Measurements from ENCODE around the gene PRKCA.

The PRKCA gene

DNA sequence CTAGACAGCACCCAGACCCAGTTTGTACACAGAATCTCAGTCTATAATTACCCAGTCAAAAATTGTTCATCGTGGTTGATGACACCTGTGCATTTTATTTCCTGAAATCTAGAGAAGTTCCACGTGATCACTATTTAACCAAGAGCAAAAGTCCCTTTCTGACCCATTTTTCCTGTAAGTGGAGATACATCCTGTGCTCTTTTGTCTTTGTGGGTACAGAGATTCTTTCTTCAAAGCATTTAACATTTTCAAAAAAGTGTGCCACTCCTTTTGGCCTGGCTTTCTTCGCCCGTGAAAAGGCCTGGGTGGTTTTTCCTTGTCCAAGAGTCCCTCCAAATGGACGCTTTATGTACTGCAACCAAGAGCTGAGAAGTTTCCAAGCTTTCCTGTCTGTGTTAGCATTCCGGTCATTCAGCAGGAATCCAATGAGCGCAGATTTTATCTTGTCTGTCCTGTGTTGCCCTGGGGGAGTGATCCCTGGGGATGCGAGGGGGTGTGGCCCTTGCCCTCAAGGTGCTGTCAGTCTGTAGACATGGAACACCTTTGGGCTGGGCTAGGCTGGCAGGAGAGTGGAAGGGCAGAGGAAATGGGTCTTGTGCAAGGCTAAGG is 371.4 kb downstream of the PRKCA start:
- in situ Hi-C loops (cut with HindIII; ENCODE audit: low pct_ligation_motif_present, low sequenced_read_pairs): no loop called here
- TF ChIP-seq, protein P1, sequence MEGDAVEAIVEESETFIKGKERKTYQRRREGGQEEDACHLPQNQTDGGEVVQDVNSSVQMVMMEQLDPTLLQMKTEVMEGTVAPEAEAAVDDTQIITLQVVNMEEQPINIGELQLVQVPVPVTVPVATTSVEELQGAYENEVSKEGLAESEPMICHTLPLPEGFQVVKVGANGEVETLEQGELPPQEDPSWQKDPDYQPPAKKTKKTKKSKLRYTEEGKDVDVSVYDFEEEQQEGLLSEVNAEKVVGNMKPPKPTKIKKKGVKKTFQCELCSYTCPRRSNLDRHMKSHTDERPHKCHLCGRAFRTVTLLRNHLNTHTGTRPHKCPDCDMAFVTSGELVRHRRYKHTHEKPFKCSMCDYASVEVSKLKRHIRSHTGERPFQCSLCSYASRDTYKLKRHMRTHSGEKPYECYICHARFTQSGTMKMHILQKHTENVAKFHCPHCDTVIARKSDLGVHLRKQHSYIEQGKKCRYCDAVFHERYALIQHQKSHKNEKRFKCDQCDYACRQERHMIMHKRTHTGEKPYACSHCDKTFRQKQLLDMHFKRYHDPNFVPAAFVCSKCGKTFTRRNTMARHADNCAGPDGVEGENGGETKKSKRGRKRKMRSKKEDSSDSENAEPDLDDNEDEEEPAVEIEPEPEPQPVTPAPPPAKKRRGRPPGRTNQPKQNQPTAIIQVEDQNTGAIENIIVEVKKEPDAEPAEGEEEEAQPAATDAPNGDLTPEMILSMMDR (IDR thresholded peaks at IDR 0.05; ENCODE audit: low read depth, low read length, missing control alignments): peak; percentile 84
- no peaks in the 10 kb centered on the region for H3K36me3 ChIP-seq (replicated peaks)
- no peak overlapping the region for H3K4me3 ChIP-seq (ENCODE audit: low read depth, low read length)
- H3K27me3 ChIP-seq (replicated peaks): no peaks in the 10 kb centered on the region
- peak; percentile 73 for DNase-seq
- H3K27ac ChIP-seq: no peak overlapping the region

DNA sequence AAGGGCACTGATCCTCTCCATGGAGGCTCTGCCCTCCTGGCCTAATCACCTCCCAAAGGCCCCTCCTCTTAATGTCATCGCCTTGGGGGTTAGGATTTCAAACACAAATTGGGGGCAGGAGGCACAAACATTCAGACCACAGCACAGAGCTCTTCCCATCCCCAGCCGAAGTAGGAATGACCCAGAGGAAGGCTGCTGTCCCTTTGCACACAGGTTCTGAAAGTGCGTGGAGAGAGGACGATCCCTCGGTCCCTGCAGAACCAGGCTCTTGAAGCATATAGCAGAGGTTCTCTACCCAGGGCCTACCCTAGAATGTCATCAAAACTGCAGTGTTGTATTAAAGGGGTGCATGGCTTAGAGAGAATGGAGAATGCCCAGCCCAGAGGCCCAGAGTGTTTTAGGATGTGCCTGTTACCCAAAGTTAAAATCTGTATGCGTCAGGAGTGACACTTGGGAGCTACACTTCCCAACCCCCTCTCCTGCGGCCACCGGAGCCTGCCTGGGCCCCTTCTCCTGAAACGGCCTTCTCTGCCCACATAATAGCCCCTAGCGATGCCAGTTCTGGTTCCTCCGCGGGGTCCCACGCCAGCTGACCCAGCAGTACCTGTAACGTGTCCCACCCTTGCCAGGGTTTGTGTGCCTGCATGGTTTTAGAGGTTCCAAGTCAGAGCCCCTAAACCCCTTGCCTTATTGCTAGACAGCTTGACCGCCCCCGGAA is 373.0 kb downstream of the PRKCA start:
- DNase-seq: no peak
- TF ChIP-seq, protein P1 (IDR thresholded peaks at IDR 0.05; ENCODE audit: low read depth, low read length, missing control alignments): no peak
- H3K27ac ChIP-seq: no peak overlapping the region
- no peak overlapping the region for H3K4me3 ChIP-seq (ENCODE audit: low read depth, low read length)
- in situ Hi-C loops (cut with HindIII; ENCODE audit: low pct_ligation_motif_present, low sequenced_read_pairs): no loop called here
- no peaks in the 10 kb centered on the region for H3K36me3 ChIP-seq (replicated peaks)
- H3K27me3 ChIP-seq (replicated peaks): no peaks in the 10 kb centered on the region

DNA sequence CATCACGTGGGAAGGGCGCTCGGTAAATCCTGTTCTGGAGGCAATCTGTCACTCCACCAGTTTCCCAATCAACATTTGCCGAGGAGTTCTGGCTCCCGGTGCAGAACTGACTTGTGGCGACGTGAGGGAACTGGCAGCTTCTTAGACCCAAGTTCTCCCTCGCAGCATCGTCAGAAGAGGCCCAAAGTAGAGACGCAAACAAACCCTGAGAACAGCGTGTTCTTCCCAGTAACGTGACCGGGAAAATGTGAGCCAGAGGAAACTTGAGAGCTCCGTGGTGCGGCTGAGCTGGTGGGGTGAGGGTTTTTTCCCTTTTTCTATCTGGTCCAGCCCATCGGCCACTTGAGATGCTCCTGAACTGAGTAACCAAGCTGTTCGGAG is 373.6 kb downstream of the PRKCA start:
- Histone ChIP-seq H3K27ac (no peak overlapping the region), H3K4me3 (ENCODE audit: low read depth, low read length) (no peak overlapping the region), H3K27me3 (replicated peaks) (no peaks in the 10 kb centered on the region), H3K36me3 (replicated peaks) (no peaks in the 10 kb centered on the region)
- TF ChIP-seq, protein P1 (IDR thresholded peaks at IDR 0.05; ENCODE audit: low read depth, low read length, missing control alignments): no peak
- in situ Hi-C loops (cut with HindIII; ENCODE audit: low pct_ligation_motif_present, low sequenced_read_pairs): no loop called here
- no peak for DNase-seq

DNA sequence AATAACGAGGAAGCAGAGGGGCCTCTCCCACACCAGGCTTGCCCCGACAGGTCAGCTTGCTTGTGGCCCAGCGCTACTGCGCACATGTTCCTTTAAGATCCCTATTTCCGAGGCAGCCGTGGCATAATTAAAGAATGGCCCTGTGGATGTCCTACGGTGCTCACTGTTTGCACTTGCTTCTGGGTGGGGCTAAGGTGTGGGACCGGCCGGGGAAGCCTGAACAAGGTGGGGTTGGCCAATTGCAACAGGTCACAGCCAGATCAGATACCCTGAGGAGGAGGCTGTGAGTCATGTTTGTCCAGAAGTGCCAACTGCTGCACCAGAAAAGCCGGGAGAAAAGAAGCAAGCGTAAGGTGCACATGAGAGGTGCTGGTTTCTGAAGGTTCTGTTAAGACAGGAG is 374.0 kb downstream of the PRKCA start:
- in situ Hi-C loops (cut with HindIII; ENCODE audit: low pct_ligation_motif_present, low sequenced_read_pairs): no loop called here
- H3K27me3 ChIP-seq (replicated peaks): no peaks in the 10 kb centered on the region
- H3K36me3 ChIP-seq (replicated peaks): no peaks in the 10 kb centered on the region
- no peak overlapping the region for H3K4me3 ChIP-seq (ENCODE audit: low read depth, low read length)
- DNase-seq: no peak
- TF ChIP-seq, protein P1 (IDR thresholded peaks at IDR 0.05; ENCODE audit: low read depth, low read length, missing control alignments): no peak
- no peak overlapping the region for H3K27ac ChIP-seq

DNA sequence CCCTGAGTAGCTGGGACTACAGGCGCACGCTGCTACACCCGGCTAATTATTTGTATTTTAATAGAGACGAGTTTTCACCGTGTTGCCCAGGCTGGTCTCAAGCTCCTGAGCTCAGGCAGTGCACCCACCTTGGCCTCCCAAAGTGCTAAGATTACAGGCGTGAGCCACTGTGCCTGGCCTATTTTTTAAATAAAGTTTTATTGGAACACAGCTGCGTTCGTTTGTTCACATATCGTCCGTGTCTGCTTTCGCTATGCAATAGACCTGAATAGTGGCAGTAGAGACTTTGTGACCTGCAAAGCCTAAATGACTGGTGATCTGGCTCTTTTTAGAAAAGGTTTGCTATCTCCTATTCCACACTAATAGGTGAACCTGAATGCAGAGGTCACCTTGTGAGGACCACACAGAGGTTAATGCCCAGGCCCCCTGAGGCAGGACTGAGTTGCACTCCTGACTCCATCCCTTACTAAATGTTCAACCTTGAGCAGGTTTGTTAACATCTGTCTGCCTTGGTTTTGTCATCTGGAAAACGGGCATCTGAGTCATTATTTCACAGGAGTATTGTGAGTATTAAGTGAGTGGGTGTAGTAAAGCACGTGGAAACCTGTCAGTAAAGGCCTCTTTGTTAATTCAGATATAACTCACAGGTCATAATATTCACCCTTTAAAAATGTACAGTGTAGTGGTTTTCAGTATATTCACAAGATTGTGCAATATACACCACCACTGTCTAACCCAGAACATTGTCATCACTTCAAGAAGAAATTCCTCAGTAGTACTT is 375.0 kb downstream of the PRKCA start:
- peak; percentile 69 for DNase-seq
- Histone ChIP-seq H3K27ac (no peak overlapping the region), H3K36me3 (replicated peaks) (no peaks in the 10 kb centered on the region), H3K4me3 (ENCODE audit: low read depth, low read length) (no peak overlapping the region), H3K27me3 (replicated peaks) (no peaks in the 10 kb centered on the region)
- in situ Hi-C loops (cut with HindIII; ENCODE audit: low pct_ligation_motif_present, low sequenced_read_pairs): no loop called here
- TF ChIP-seq, protein P1 (IDR thresholded peaks at IDR 0.05; ENCODE audit: low read depth, low read length, missing control alignments): no peak

Data from brain microvascular endothelial cell (primary cell).